MM.1S (cell line): Measurements from ENCODE around the gene ACTR3C.

Experiments used
- DNase-seq: peaks from one replicate; pipeline ENCODE4 v3.0.0-alpha.2; 2015
- H2AFZ ChIP-seq: fragments of 300-600 bp; sonication (generic); 2 replicates; pipeline ENCODE4 v1.6.0; 2016; ENCODE audit warnings: antibody characterized with exemption, low read length
- H3F3A ChIP-seq: fragments of 300-600 bp; sonication (generic); 2 replicates; pipeline ENCODE4 v1.6.1; 2016; ENCODE audit warnings: mild to moderate bottlenecking, antibody characterized with exemption, low read length, moderate library complexity, mixed read lengths; ENCODE audit not compliant: insufficient read depth
- H3K27ac ChIP-seq: fragments of 300-600 bp; sonication (generic); 2 replicates; pipeline ENCODE4 v1.5.1; 2016; ENCODE audit warnings: mild to moderate bottlenecking, low read length
- H3K27me3 ChIP-seq: fragments of 300-600 bp; sonication (generic); replicated peaks from 2 replicates; pipeline ENCODE4 v1.6.0; 2016; ENCODE audit warnings: low read length; ENCODE audit not compliant: insufficient read depth
- H3K36me3 ChIP-seq: fragments of 300-600 bp; sonication (generic); replicated peaks from 2 replicates; pipeline ENCODE4 v1.6.1; 2016; ENCODE audit warnings: mild to moderate bottlenecking, low read length, mixed read lengths; ENCODE audit not compliant: insufficient read depth
- H3K4me1 ChIP-seq: fragments of 300-600 bp; sonication (generic); 2 replicates; pipeline ENCODE4 v1.6.1; 2016; ENCODE audit warnings: low read length, mixed read lengths
- H3K4me2 ChIP-seq: fragments of 300-600 bp; sonication (generic); 2 replicates; pipeline ENCODE4 v1.6.0; 2016; ENCODE audit warnings: low read depth, low read length
- H3K4me3 ChIP-seq: fragments of 300-600 bp; sonication (generic); 2 replicates; pipeline ENCODE4 v1.5.1; 2016; ENCODE audit warnings: low read length, mixed read lengths
- H3K79me2 ChIP-seq: fragments of 300-600 bp; sonication (generic); 2 replicates; pipeline ENCODE4 v1.6.1; 2016; ENCODE audit warnings: mixed run types, low read length, mixed read lengths
- H3K9ac ChIP-seq: fragments of 300-600 bp; sonication (generic); 2 replicates; pipeline ENCODE4 v1.6.1; 2016; ENCODE audit warnings: low read length, mixed read lengths
- H3K9me2 ChIP-seq: fragments of 300-600 bp; sonication (generic); replicated peaks from 2 replicates; pipeline ENCODE4 v1.6.1; 2016; ENCODE audit warnings: mild to moderate bottlenecking, low read length, mixed read lengths; ENCODE audit not compliant: insufficient read depth
- H3K9me3 ChIP-seq: fragments of 300-600 bp; sonication (generic); replicated peaks from 2 replicates; pipeline ENCODE4 v1.6.1; 2016; ENCODE audit warnings: mild to moderate bottlenecking, low read length, mixed read lengths; ENCODE audit not compliant: insufficient read depth
- H4K20me1 ChIP-seq: fragments of 300-600 bp; sonication (generic); 2 replicates; pipeline ENCODE4 v1.6.1; 2016; ENCODE audit warnings: mild to moderate bottlenecking, low read length, moderate library complexity, mixed read lengths; ENCODE audit not compliant: insufficient read depth
- EZH2 ChIP-seq: fragments of 300-600 bp; sonication (generic); optimal IDR thresholded peaks from 2 replicates; pipeline ENCODE3; 2017; ENCODE audit warnings: low read depth, mild to moderate bottlenecking, antibody characterized with exemption, low read length, mixed read lengths
- EZH2phosphoT487 ChIP-seq: fragments of 300-600 bp; sonication (generic); IDR thresholded peaks from 2 replicates; pipeline ENCODE4 v1.6.1; 2018; ENCODE audit warnings: antibody characterized with exemption, low read length
- TF ChIP-seq, protein P1 (sequence below): fragments of 300-600 bp; sonication (generic); IDR thresholded peaks from 2 replicates; pipeline ENCODE4 v1.5.1; 2016; ENCODE audit warnings: antibody characterized with exemption, low read length, mixed read lengths

The ACTR3C gene

DNA sequence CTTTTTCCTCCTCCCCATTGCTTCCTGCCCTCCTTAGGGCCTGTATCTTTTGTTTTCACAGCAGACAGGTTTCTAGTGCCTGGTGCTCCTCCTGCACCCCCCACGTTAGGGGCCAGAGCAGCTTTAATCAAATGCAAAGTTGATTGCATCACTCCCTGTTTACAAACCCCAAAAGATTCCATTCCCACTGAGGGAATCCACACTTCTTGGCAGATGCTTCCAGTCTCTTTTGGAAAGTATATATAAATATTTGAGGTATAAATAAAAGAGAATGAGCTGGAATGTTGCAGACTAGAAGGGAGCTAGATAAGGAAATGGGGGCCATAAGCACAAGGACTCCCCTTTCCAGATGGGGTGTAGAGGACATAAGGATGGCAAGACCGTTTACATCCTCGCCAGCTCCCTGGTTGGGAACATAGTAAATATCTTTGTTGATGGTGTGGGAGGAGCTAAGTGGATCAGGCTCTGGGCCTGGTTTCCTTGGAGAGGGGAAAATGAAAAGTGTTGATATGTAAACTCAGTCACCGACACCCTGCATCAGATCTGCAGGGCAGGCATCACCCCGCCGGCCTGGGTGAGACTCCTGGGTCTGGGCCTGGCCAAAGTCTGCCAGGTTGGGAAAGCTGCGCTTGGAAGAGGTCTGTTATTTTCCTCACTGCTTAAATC lies 11.9 kb upstream of the ACTR3C start:
- Histone ChIP-seq H3K4me2 (no peak overlapping the region), H3K9me2 (no peaks in the 10 kb centered on the region), H3K79me2 (no peaks in the 10 kb centered on the region), H2AFZ (no peak overlapping the region), H3F3A (no peaks in the 10 kb centered on the region), H3K9ac (no peak overlapping the region), H3K27ac (no peak overlapping the region), H3K36me3 (no peaks in the 10 kb centered on the region), H3K27me3 (no peaks in the 10 kb centered on the region), H3K4me1 (no peaks in the 10 kb centered on the region), H4K20me1 (no peaks in the 10 kb centered on the region), H3K4me3 (no peak overlapping the region), H3K9me3 (no peaks in the 10 kb centered on the region)
- DNase-seq, result no peak
- TF ChIP-seq EZH2 (no peak), EZH2phosphoT487 (no peak)
- TF ChIP-seq, protein P1, sequence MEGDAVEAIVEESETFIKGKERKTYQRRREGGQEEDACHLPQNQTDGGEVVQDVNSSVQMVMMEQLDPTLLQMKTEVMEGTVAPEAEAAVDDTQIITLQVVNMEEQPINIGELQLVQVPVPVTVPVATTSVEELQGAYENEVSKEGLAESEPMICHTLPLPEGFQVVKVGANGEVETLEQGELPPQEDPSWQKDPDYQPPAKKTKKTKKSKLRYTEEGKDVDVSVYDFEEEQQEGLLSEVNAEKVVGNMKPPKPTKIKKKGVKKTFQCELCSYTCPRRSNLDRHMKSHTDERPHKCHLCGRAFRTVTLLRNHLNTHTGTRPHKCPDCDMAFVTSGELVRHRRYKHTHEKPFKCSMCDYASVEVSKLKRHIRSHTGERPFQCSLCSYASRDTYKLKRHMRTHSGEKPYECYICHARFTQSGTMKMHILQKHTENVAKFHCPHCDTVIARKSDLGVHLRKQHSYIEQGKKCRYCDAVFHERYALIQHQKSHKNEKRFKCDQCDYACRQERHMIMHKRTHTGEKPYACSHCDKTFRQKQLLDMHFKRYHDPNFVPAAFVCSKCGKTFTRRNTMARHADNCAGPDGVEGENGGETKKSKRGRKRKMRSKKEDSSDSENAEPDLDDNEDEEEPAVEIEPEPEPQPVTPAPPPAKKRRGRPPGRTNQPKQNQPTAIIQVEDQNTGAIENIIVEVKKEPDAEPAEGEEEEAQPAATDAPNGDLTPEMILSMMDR, result no peak

DNA sequence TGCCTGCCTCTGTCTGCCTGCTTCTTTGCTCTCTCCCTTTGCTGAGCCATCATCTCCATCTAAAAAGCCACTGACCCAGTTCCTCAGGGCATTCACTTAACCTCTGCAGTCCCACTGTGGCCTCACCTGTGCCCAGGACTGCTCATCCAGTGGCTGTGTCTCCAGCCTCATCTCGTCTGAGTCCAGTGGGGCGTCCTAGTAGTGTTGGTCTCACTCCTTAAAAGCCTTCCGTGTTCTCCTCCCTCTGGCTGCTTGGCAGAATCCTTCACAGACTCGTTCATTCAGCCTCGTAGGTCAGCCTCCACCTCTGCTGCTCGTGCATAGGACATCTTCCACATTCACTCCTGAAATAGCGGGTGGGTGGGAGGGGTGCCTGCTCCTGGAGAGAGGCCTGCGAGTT lies 10.8 kb upstream of the ACTR3C start:
- H3K4me2 ChIP-seq, result no peak overlapping the region
- no peaks in the 10 kb centered on the region for H3F3A ChIP-seq
- no peak overlapping the region for H3K27ac ChIP-seq
- no peaks in the 10 kb centered on the region for H3K9me2 ChIP-seq
- H3K36me3 ChIP-seq, result no peaks in the 10 kb centered on the region
- DNase-seq, result no peak
- no peak overlapping the region for H3K9ac ChIP-seq
- H3K27me3 ChIP-seq, result no peaks in the 10 kb centered on the region
- no peaks in the 10 kb centered on the region for H3K79me2 ChIP-seq
- H4K20me1 ChIP-seq, result no peaks in the 10 kb centered on the region
- H3K9me3 ChIP-seq, result no peaks in the 10 kb centered on the region
- H3K4me3 ChIP-seq, result no peak overlapping the region
- H3K4me1 ChIP-seq, result no peaks in the 10 kb centered on the region
- no peak overlapping the region for H2AFZ ChIP-seq
- no peak for TF ChIP-seq EZH2phosphoT487
- TF ChIP-seq EZH2, result no peak
- TF ChIP-seq, protein P1, result no peak

DNA sequence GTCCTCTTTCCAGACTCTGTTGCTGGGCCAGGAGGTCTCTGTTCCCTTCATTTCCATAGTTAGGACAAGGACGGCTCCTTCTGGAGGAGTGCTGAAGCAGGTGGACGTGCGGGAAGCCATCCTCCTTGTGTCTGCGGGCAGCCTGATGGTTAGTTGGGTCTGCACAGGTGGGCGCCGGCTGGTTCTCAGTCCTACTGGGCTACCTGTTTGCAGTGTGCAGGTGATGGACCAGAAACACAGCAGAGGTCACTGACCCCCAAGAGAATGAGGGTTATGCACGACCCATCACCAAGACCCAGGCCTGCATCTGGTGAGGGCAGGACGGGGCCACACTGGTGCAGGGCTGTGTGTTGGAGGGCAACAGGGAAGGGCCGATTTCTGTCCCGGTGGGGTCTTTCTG lies 10.3 kb upstream of the ACTR3C start:
- no peak for DNase-seq
- Histone ChIP-seq H3K79me2 (no peaks in the 10 kb centered on the region), H3K27me3 (no peaks in the 10 kb centered on the region), H3K27ac (no peak overlapping the region), H3K9me3 (no peaks in the 10 kb centered on the region), H3K9me2 (no peaks in the 10 kb centered on the region), H3K9ac (no peak overlapping the region), H3F3A (no peaks in the 10 kb centered on the region), H4K20me1 (no peaks in the 10 kb centered on the region), H2AFZ (no peak overlapping the region), H3K4me2 (no peak overlapping the region), H3K4me1 (no peaks in the 10 kb centered on the region), H3K36me3 (no peaks in the 10 kb centered on the region), H3K4me3 (no peak overlapping the region)
- TF ChIP-seq EZH2 (no peak), EZH2phosphoT487 (no peak)
- TF ChIP-seq, protein P1, result no peak
